ENCODE measurements around the gene SRXN1. TPM values are rescaled to one million over a fixed set of nuclear protein-coding genes. Genes with fewer than 3 reads are reported as not detected.

Gene SRXN1
- total and polyA plus RNA-seq, 7 experiments from 2014 or later: 0.12 to 14.8 (median 0.84) TPM

- intact Hi-C loops (cut with micrococcal nuclease): no loop called here
- H3K36me3 Mint-ChIP-seq: no peaks in the 10 kb centered on the region
- H3K4me1 ChIP-seq (ENCODE audit: control insufficient read depth in 2 of 2, insufficient read depth in 2 of 2, low read length in 2 of 2): no peaks in the 10 kb centered on the region
- H3K4me1 Mint-ChIP-seq: peaks cover 0 to 15% (median 0%) of the 10 kb centered on the region in 7 donors
- ChIA-PET POLR2A (no interaction called here), CTCF (no interaction called here)
- peaks cover 0 to 6% of the 10 kb centered on the region in 2 donors for H3K27me3 ChIP-seq (ENCODE audit: control insufficient read depth in 2 of 2, insufficient read depth in 2 of 2, low read length in 2 of 2)
- peaks cover 0 to 5% (median 0%) of the 10 kb centered on the region in 11 donors for H3K9me3 Mint-ChIP-seq
- DNase-seq: no peak
- no peak for ATAC-seq
- H3K4me3 ChIP-seq (ENCODE audit: low read length): no peak overlapping the region
- no peaks in the 10 kb centered on the region for H3K9me3 ChIP-seq (ENCODE audit: control insufficient read depth in 2 of 3, low read length in 3 of 3)
- no peak overlapping the region for H3K27ac ChIP-seq (ENCODE audit: low read depth, low read length)
- peak overlapping the region in 2 of 10 donors; percentile 26 to 27 for H3K4me3 Mint-ChIP-seq
- H3K27ac Mint-ChIP-seq: peak overlapping the region in 1 of 9 donors; percentile 34
- H3K27me3 Mint-ChIP-seq: peaks cover 60 to 74% (median 66%) of the 10 kb centered on the region in 5 donors
- H3K36me3 ChIP-seq (ENCODE audit: control insufficient read depth in 2 of 3, insufficient read depth in 3 of 3, low read length in 3 of 3): no peaks in the 10 kb centered on the region
Measured at GRCh38 chr20:664576-664975, 11.6 kb upstream of the SRXN1 start.

- Histone ChIP-seq H3K36me3 (ENCODE audit: control insufficient read depth in 2 of 3, insufficient read depth in 3 of 3, low read length in 3 of 3) (no peaks in the 10 kb centered on the region), H3K4me1 (ENCODE audit: control insufficient read depth in 2 of 2, insufficient read depth in 2 of 2, low read length in 2 of 2) (no peaks in the 10 kb centered on the region), H3K27me3 (ENCODE audit: control insufficient read depth in 2 of 2, insufficient read depth in 2 of 2, low read length in 2 of 2) (peaks cover 0 to 6% of the 10 kb centered on the region in 2 donors), H3K4me3 (ENCODE audit: low read length) (no peak overlapping the region), H3K9me3 (ENCODE audit: control insufficient read depth in 2 of 3, low read length in 3 of 3) (no peaks in the 10 kb centered on the region), H3K27ac (ENCODE audit: low read depth, low read length) (no peak overlapping the region)
- ChIA-PET POLR2A (no interaction called here), CTCF (no interaction called here)
- intact Hi-C loops (cut with micrococcal nuclease): no loop called here
- H3K27me3 Mint-ChIP-seq: peaks cover 60 to 76% (median 70%) of the 10 kb centered on the region in 5 donors
- H3K9me3 Mint-ChIP-seq: peaks cover 0 to 5% (median 0%) of the 10 kb centered on the region in 11 donors
- peaks cover 0 to 15% (median 0%) of the 10 kb centered on the region in 7 donors for H3K4me1 Mint-ChIP-seq
- peak overlapping the region in 1 of 10 donors; percentile 26 for H3K4me3 Mint-ChIP-seq
- no peak overlapping the region for H3K27ac Mint-ChIP-seq
- no peak for ATAC-seq
- H3K36me3 Mint-ChIP-seq: no peaks in the 10 kb centered on the region
- DNase-seq: no peak
Measured at GRCh38 chr20:664151-664550, 11.2 kb upstream of the SRXN1 start.

GRCh38 chr20:663315-664090, 10.5 kb upstream of the SRXN1 start:
- peaks cover 0 to 15% (median 0%) of the 10 kb centered on the region in 7 donors for H3K4me1 Mint-ChIP-seq
- H3K4me3 Mint-ChIP-seq: peak overlapping the region in 1 of 10 donors; percentile 54
- CTCF ChIA-PET: no interaction called here
- H3K9me3 Mint-ChIP-seq: peaks cover 0 to 5% (median 0%) of the 10 kb centered on the region in 11 donors
- POLR2A ChIA-PET: no interaction called here
- DNase-seq: peak in 1 of 9 donors; percentile 31
- H3K27ac Mint-ChIP-seq: peak overlapping the region in 1 of 9 donors; percentile 78
- intact Hi-C loops (cut with micrococcal nuclease): no loop called here
- H3K4me1 ChIP-seq (ENCODE audit: control insufficient read depth in 2 of 2, insufficient read depth in 2 of 2, low read length in 2 of 2): no peaks in the 10 kb centered on the region
- no peak overlapping the region for H3K4me3 ChIP-seq (ENCODE audit: low read length)
- no peaks in the 10 kb centered on the region for H3K36me3 ChIP-seq (ENCODE audit: control insufficient read depth in 2 of 3, insufficient read depth in 3 of 3, low read length in 3 of 3)
- no peaks in the 10 kb centered on the region for H3K9me3 ChIP-seq (ENCODE audit: control insufficient read depth in 2 of 3, low read length in 3 of 3)
- ATAC-seq: no peak
- no peaks in the 10 kb centered on the region for H3K36me3 Mint-ChIP-seq
- H3K27me3 ChIP-seq (ENCODE audit: control insufficient read depth in 2 of 2, insufficient read depth in 2 of 2, low read length in 2 of 2): peaks cover 0 to 6% of the 10 kb centered on the region in 2 donors
- no peak overlapping the region for H3K27ac ChIP-seq (ENCODE audit: low read depth, low read length)
- peaks cover 64 to 77% (median 74%) of the 10 kb centered on the region in 5 donors for H3K27me3 Mint-ChIP-seq

GRCh38 chr20:662277-663192, 9.5 kb upstream of the SRXN1 start:
- ATAC-seq (no peak), DNase-seq (no peak)
- peak overlapping the region in 1 of 9 donors; percentile 78 for H3K27ac Mint-ChIP-seq
- CTCF ChIA-PET: no interaction called here
- Histone ChIP-seq H3K27me3 (ENCODE audit: control insufficient read depth in 2 of 2, insufficient read depth in 2 of 2, low read length in 2 of 2) (peaks cover 0 to 6% of the 10 kb centered on the region in 2 donors), H3K9me3 (ENCODE audit: control insufficient read depth in 2 of 3, low read length in 3 of 3) (no peaks in the 10 kb centered on the region), H3K4me1 (ENCODE audit: control insufficient read depth in 2 of 2, insufficient read depth in 2 of 2, low read length in 2 of 2) (no peaks in the 10 kb centered on the region), H3K36me3 (ENCODE audit: control insufficient read depth in 2 of 3, insufficient read depth in 3 of 3, low read length in 3 of 3) (no peaks in the 10 kb centered on the region), H3K4me3 (ENCODE audit: low read length) (no peak overlapping the region), H3K27ac (ENCODE audit: low read depth, low read length) (no peak overlapping the region)
- no peaks in the 10 kb centered on the region for H3K36me3 Mint-ChIP-seq
- peaks cover 0 to 15% (median 0%) of the 10 kb centered on the region in 7 donors for H3K4me1 Mint-ChIP-seq
- peak overlapping the region in 2 of 10 donors; percentile 41 to 54 for H3K4me3 Mint-ChIP-seq
- H3K27me3 Mint-ChIP-seq: peaks cover 66 to 77% (median 77%) of the 10 kb centered on the region in 5 donors
- POLR2A ChIA-PET: no interaction called here
- intact Hi-C loops (cut with micrococcal nuclease): no loop called here
- H3K9me3 Mint-ChIP-seq: peaks cover 0 to 5% (median 0%) of the 10 kb centered on the region in 11 donors

- no peak overlapping the region for H3K27ac Mint-ChIP-seq
- H3K4me1 Mint-ChIP-seq: peaks cover 0 to 12% (median 0%) of the 10 kb centered on the region in 7 donors
- Histone ChIP-seq H3K4me3 (ENCODE audit: low read length) (no peak overlapping the region), H3K27ac (ENCODE audit: low read depth, low read length) (no peak overlapping the region), H3K27me3 (ENCODE audit: control insufficient read depth in 2 of 2, insufficient read depth in 2 of 2, low read length in 2 of 2) (peaks cover 0 to 6% of the 10 kb centered on the region in 2 donors), H3K36me3 (ENCODE audit: control insufficient read depth in 2 of 3, insufficient read depth in 3 of 3, low read length in 3 of 3) (no peaks in the 10 kb centered on the region), H3K4me1 (ENCODE audit: control insufficient read depth in 2 of 2, insufficient read depth in 2 of 2, low read length in 2 of 2) (no peaks in the 10 kb centered on the region), H3K9me3 (ENCODE audit: control insufficient read depth in 2 of 3, low read length in 3 of 3) (no peaks in the 10 kb centered on the region)
- ATAC-seq: no peak
- CTCF ChIA-PET: no interaction called here
- peaks cover 61 to 81% (median 75%) of the 10 kb centered on the region in 5 donors for H3K27me3 Mint-ChIP-seq
- no peak overlapping the region for H3K4me3 Mint-ChIP-seq
- H3K9me3 Mint-ChIP-seq: peaks cover 0 to 5% (median 0%) of the 10 kb centered on the region in 11 donors
- POLR2A ChIA-PET: no interaction called here
- no peaks in the 10 kb centered on the region for H3K36me3 Mint-ChIP-seq
- intact Hi-C loops (cut with micrococcal nuclease): no loop called here
- DNase-seq: no peak
Measured at GRCh38 chr20:661474-662270, 8.7 kb upstream of the SRXN1 start.

- no peaks in the 10 kb centered on the region for H3K9me3 ChIP-seq (ENCODE audit: control insufficient read depth in 2 of 3, low read length in 3 of 3)
- H3K9me3 Mint-ChIP-seq: peaks cover 0 to 5% (median 0%) of the 10 kb centered on the region in 11 donors
- no peak for DNase-seq
- intact Hi-C loops (cut with micrococcal nuclease): loop anchor here in 1 of 2 donors (10.0 kb wide), 1 partner anchor 174 kb away; no protein-coding TSS in a partner anchor
- peaks cover 2 to 3% of the 10 kb centered on the region in 2 donors for H3K4me1 ChIP-seq (ENCODE audit: control insufficient read depth in 2 of 2, insufficient read depth in 2 of 2, low read length in 2 of 2)
- no peak for ATAC-seq
- H3K27ac ChIP-seq (ENCODE audit: low read depth, low read length): no peak overlapping the region
- H3K27me3 Mint-ChIP-seq: peaks cover 46 to 83% (median 64%) of the 10 kb centered on the region in 5 donors
- H3K27me3 ChIP-seq (ENCODE audit: control insufficient read depth in 2 of 2, insufficient read depth in 2 of 2, low read length in 2 of 2): peaks cover 0 to 3% of the 10 kb centered on the region in 2 donors
- H3K36me3 ChIP-seq (ENCODE audit: control insufficient read depth in 2 of 3, insufficient read depth in 3 of 3, low read length in 3 of 3): no peaks in the 10 kb centered on the region
- no peaks in the 10 kb centered on the region for H3K36me3 Mint-ChIP-seq
- ChIA-PET CTCF (no interaction called here), POLR2A (no interaction called here)
- H3K4me3 ChIP-seq (ENCODE audit: low read length): no peak overlapping the region
- H3K4me1 Mint-ChIP-seq: peaks cover 0 to 19% (median 6%) of the 10 kb centered on the region in 7 donors
- H3K4me3 Mint-ChIP-seq: no peak overlapping the region
- no peak overlapping the region for H3K27ac Mint-ChIP-seq
Measured at GRCh38 chr20:658731-659291, 5.8 kb upstream of the SRXN1 start.
